ENCODE data around the gene LGR4. TPM values are rescaled to one million over a fixed set of nuclear protein-coding genes. Genes with fewer than 3 reads are reported as not detected.

LGR4 gene
- total and polyA plus RNA-seq, 9 of the 15 experiments (the other 6 are each of a cell fraction or from before 2014, with no cell fraction given), result 0.94 to 10.1 (median 5.8) TPM

GRCh38 chr11:27373856-27374602, 98.6 kb downstream of the LGR4 start (continued):
- TF ChIP-seq HDAC3 (IDR thresholded peaks at IDR 0.05; ENCODE audit: borderline replicate concordance, partially characterized antibody) (no peak), ZFP91 (CRISPR knock-in tag; IDR thresholded peaks at IDR 0.05) (no peak), SAP30 (IDR thresholded peaks at IDR 0.05; ENCODE audit: borderline replicate concordance, insufficient read depth, low read depth, low read length, poor library complexity, severe bottlenecking) (no peak), ZBED1 (IDR thresholded peaks at IDR 0.05) (no peak), KLF1 (tag; IDR thresholded peaks at IDR 0.05) (no peak), ELF1 (tag; IDR thresholded peaks at IDR 0.05) (no peak), KLF10 (CRISPR knock-in tag; IDR thresholded peaks at IDR 0.05) (no peak), ZNF140 (CRISPR knock-in tag; IDR thresholded peaks at IDR 0.05) (no peak)

GRCh38 chr11:27373392-27373791, 99.2 kb downstream of the LGR4 start:
- H4K20me1 ChIP-seq (replicated peaks; ENCODE audit: control insufficient read depth, insufficient read depth, low read length), result no peaks in the 10 kb centered on the region
- no peak overlapping the region for H3K4me3 ChIP-seq
- H3K9me3 ChIP-seq (replicated peaks; ENCODE audit: control insufficient read depth, insufficient read depth, low read depth, low read length), result no peaks in the 10 kb centered on the region
- no peaks in the 10 kb centered on the region; the same call in 2 of the 3 replicates for H3K36me3 ChIP-seq (ENCODE audit: control insufficient read depth, insufficient read depth, low read length)
- 81% methylated on average over 3 of the region's 3 CpGs for whole genome bisulfite sequencing (ENCODE audit: insufficient coverage, low coverage, missing lambda C conversion rate)
- no peaks in the 10 kb centered on the region for H3K27me3 ChIP-seq (ENCODE audit: control insufficient read depth in 2 of 2, insufficient read depth in 2 of 2, low read length in 2 of 2)
- no peak overlapping the region for H2AFZ ChIP-seq (ENCODE audit: low read depth, low read length)
- DNase-seq (ENCODE audit: extremely low read depth in 1 of 4, low spot score in 3 of 4) (no peak), ATAC-seq (no peak), FAIRE-seq (no peak)
- H3K27ac ChIP-seq (ENCODE audit: extremely low read depth, low read depth, low read length), result no peak overlapping the region
- intact Hi-C loops (cut with micrococcal nuclease) (loop anchor here (5.0 kb wide), 1 partner anchor 99 kb away; the partner anchor contains the start of gene LGR4), in situ Hi-C loops (cut with MboI) (loop anchor here (5.0 kb wide), 1 partner anchor 49 kb away; no protein-coding TSS in a partner anchor)
- peaks cover 14 to 34% of the 10 kb centered on the region in 2 experiments; a peak in 4 of 5 replicates for H3K4me1 ChIP-seq (replicated peaks in 1 of 2; ENCODE audit: control insufficient read depth in 2 of 2, insufficient read depth in 2 of 2, low read length in 2 of 2)
- no TSS peak for BruUV-seq (replicated peaks)
- ChIA-PET CTCF (ENCODE audit: low intra/inter-chr PET ratio) (no interaction called here), POLR2A (interaction anchor here (1.0 kb wide), 1 partner anchor 10 kb away, joined by 3 read pairs; the partner anchor contains the start of gene CCDC34)
- no peak overlapping the region for H3K9ac ChIP-seq (ENCODE audit: insufficient read depth in 1 of 2, low read depth in 2 of 2, low read length in 2 of 2)
- no peaks in the 10 kb centered on the region for H3K79me2 ChIP-seq (ENCODE audit: control insufficient read depth, insufficient read depth, low read length)
- H3K4me2 ChIP-seq (ENCODE audit: insufficient read depth, low read length), result no peak overlapping the region
- no peaks in the 10 kb centered on the region for H3K9me1 ChIP-seq (ENCODE audit: control insufficient read depth, insufficient read depth, low read length)
- TF ChIP-seq ZNF696 (CRISPR knock-in tag; conservative IDR thresholded peaks at IDR 0.05), result no peak
- TF ChIP-seq NFE2L1 (tag; IDR thresholded peaks at IDR 0.05; ENCODE audit: borderline replicate concordance, low read depth), result no peak
- TF ChIP-seq, protein P1, sequence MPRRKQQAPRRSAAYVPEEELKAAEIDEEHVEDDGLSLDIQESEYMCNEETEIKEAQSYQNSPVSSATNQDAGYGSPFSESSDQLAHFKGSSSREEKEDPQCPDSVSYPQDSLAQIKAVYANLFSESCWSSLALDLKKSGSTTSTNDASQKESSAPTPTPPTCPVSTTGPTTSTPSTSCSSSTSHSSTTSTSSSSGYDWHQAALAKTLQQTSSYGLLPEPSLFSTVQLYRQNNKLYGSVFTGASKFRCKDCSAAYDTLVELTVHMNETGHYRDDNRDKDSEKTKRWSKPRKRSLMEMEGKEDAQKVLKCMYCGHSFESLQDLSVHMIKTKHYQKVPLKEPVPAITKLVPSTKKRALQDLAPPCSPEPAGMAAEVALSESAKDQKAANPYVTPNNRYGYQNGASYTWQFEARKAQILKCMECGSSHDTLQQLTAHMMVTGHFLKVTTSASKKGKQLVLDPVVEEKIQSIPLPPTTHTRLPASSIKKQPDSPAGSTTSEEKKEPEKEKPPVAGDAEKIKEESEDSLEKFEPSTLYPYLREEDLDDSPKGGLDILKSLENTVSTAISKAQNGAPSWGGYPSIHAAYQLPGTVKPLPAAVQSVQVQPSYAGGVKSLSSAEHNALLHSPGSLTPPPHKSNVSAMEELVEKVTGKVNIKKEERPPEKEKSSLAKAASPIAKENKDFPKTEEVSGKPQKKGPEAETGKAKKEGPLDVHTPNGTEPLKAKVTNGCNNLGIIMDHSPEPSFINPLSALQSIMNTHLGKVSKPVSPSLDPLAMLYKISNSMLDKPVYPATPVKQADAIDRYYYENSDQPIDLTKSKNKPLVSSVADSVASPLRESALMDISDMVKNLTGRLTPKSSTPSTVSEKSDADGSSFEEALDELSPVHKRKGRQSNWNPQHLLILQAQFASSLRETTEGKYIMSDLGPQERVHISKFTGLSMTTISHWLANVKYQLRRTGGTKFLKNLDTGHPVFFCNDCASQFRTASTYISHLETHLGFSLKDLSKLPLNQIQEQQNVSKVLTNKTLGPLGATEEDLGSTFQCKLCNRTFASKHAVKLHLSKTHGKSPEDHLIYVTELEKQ (CRISPR knock-in tag; IDR thresholded peaks at IDR 0.05), result no peak
- no peak for TF ChIP-seq GABPB1 (CRISPR knock-in tag; IDR thresholded peaks at IDR 0.05)
- no peak for TF ChIP-seq ZNF280A (IDR thresholded peaks at IDR 0.05; ENCODE audit: low read depth, partially characterized antibody)
- TF ChIP-seq SIRT6 (IDR thresholded peaks at IDR 0.05; ENCODE audit: low read depth, low read length), result no peak
